ENCODE results near the gene G6PD.
"Not testable (repeated sequence)": the region's sequence is repeated elsewhere in the genome, so short reads cannot be mapped to it uniquely, and the experiment has no call there.

Gene G6PD

DNA sequence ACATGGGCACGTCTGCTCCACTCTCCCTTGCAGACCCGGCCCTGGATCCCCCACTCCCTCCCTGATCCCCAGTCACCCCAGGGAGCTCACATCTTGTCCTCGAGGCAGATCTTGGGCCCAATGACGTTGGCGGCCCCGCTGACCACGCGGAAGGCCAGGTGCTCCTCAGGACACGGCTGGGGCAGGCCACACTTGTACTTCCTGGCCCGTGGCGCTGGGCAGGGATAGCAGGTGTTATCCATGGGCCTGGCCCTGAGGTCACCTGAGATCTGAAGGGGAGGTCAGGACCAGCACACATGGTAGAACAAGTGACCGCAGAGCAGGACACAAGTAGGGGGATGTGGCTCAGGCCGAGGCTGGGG, 38.3 kb downstream of the G6PD start:
- TF ChIP-seq, protein P1, sequence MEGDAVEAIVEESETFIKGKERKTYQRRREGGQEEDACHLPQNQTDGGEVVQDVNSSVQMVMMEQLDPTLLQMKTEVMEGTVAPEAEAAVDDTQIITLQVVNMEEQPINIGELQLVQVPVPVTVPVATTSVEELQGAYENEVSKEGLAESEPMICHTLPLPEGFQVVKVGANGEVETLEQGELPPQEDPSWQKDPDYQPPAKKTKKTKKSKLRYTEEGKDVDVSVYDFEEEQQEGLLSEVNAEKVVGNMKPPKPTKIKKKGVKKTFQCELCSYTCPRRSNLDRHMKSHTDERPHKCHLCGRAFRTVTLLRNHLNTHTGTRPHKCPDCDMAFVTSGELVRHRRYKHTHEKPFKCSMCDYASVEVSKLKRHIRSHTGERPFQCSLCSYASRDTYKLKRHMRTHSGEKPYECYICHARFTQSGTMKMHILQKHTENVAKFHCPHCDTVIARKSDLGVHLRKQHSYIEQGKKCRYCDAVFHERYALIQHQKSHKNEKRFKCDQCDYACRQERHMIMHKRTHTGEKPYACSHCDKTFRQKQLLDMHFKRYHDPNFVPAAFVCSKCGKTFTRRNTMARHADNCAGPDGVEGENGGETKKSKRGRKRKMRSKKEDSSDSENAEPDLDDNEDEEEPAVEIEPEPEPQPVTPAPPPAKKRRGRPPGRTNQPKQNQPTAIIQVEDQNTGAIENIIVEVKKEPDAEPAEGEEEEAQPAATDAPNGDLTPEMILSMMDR (IDR thresholded peaks at IDR 0.05; ENCODE audit: extremely low read depth, insufficient read depth, missing control alignments) = no peak
- in situ Hi-C loops (cut with MboI; ENCODE audit: low pct_unique_long_range_greater_than_20kb, low sequenced_read_pairs, unreplicated experiment) = no loop called here
- DNase-seq (ENCODE audit: low spot score) = no peak

- DNase-seq (ENCODE audit: low spot score) = no peak
- in situ Hi-C loops (cut with MboI; ENCODE audit: low pct_unique_long_range_greater_than_20kb, low sequenced_read_pairs, unreplicated experiment) = no loop called here
- TF ChIP-seq, protein P1 (IDR thresholded peaks at IDR 0.05; ENCODE audit: extremely low read depth, insufficient read depth, missing control alignments) = no peak
Observed at GRCh38 chrX:154507673-154508383, 38.8 kb downstream of the G6PD start.

- in situ Hi-C loops (cut with MboI; ENCODE audit: low pct_unique_long_range_greater_than_20kb, low sequenced_read_pairs, unreplicated experiment) = no loop called here
- DNase-seq (ENCODE audit: low spot score) = no peak
- TF ChIP-seq, protein P1 (IDR thresholded peaks at IDR 0.05; ENCODE audit: extremely low read depth, insufficient read depth, missing control alignments) = no peak
Observed at GRCh38 chrX:154506483-154507332, 39.9 kb downstream of the G6PD start.

DNA sequence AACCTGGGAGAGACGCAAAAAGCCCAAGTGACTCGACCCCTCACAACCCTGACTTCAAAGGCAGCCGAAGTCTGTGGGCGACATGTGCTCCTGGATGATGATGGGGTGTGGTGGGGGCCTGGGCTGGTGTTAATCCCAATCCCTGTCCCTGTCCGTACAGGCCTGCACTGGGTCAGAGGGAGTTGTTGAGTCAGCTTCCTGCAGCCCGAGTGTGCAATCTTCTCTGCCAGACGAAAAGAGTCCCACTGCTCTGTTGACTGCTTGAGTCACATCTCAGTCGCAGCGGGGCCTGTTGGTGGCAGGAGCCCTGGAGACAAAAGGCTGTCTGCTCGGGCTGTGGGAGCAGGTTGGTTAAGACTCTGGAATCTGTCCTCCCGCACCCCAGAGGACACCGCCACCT, 40.9 kb downstream of the G6PD start:
- TF ChIP-seq, protein P1 (IDR thresholded peaks at IDR 0.05; ENCODE audit: extremely low read depth, insufficient read depth, missing control alignments) = no peak
- in situ Hi-C loops (cut with MboI; ENCODE audit: low pct_unique_long_range_greater_than_20kb, low sequenced_read_pairs, unreplicated experiment) = no loop called here
- peak; percentile 4 for DNase-seq (ENCODE audit: low spot score)

GRCh38 chrX:154502989-154503388, 43.7 kb downstream of the G6PD start:
- DNase-seq (ENCODE audit: low spot score) = no peak
- in situ Hi-C loops (cut with MboI; ENCODE audit: low pct_unique_long_range_greater_than_20kb, low sequenced_read_pairs, unreplicated experiment) = no loop called here
- TF ChIP-seq, protein P1 (IDR thresholded peaks at IDR 0.05; ENCODE audit: extremely low read depth, insufficient read depth, missing control alignments) = no peak

GRCh38 chrX:154502098-154502497, 44.5 kb downstream of the G6PD start:
- DNase-seq (ENCODE audit: low spot score) = no peak
- in situ Hi-C loops (cut with MboI; ENCODE audit: low pct_unique_long_range_greater_than_20kb, low sequenced_read_pairs, unreplicated experiment) = no loop called here
- TF ChIP-seq, protein P1 (IDR thresholded peaks at IDR 0.05; ENCODE audit: extremely low read depth, insufficient read depth, missing control alignments) = no peak

DNA sequence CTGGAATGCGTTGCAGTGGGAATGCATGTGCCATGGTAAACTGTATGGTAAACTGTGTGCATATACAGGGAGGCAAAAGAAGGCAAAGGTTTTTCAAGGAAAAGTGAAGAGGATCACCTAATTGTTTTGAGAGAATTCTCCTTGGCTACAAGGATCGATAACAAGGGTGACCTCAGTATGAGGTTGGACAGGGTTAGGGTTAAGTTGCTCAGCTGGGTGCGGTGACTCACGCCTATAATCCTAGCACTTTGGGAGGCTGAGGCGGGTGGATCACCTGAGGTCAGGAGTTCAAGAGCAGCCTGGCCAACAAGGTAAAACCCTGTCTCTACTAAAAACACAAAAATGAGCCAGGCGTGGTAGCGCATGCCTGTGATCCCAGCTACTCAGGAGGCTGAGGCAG, 45.2 kb downstream of the G6PD start:
- in situ Hi-C loops (cut with MboI; ENCODE audit: low pct_unique_long_range_greater_than_20kb, low sequenced_read_pairs, unreplicated experiment); DNase-seq (ENCODE audit: low spot score): not testable (repeated sequence)

DNA sequence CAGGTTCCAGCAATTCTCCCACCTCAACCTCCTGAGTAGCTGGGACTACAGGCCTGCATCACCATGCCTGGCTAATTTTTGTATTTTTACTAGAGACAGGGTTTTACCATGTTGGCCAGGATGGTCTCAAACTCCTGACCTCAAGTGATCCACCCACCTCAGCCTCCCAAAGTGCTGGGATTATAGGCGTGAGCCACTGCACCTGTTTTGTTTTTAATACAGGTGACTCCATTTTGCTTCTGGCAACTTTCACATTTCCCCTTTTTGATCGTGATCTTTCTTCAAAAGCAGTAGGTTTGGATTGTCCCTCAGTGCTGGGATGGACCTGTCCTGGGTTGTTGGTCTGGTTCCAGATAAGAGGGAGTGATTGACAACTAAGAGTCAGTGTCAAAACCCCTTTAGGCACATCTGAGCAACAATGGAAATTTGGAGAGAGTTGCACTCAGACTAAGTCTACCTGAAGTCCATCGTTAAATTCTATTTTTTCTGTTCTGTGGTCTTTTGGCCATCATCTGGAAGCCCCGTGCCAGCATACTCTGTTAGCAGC, 50.0 kb downstream of the G6PD start:
- DNase-seq (ENCODE audit: low spot score); in situ Hi-C loops (cut with MboI; ENCODE audit: low pct_unique_long_range_greater_than_20kb, low sequenced_read_pairs, unreplicated experiment): not testable (repeated sequence)

Measured in GM13977 (cell line).